GM13977 (cell line): ENCODE results near the gene HPCAL1.

Source experiments
- DNase-seq: peaks from one replicate; pipeline ENCODE4 v3.0.0; 2012; ENCODE audit warnings: low spot score
- in situ Hi-C: fragments of 300-500 bp; cut with MboI; formaldehyde crosslinking; loops from one replicate; pipeline ENCODE4 v1.12.0; 2022; ENCODE audit warnings: low sequenced_read_pairs, low pct_unique_long_range_greater_than_20kb, mixed read lengths, inconsistent platforms; ENCODE audit not compliant: unreplicated experiment
- TF ChIP-seq, protein P1 (sequence below): IDR thresholded peaks from 2 replicates; pipeline ENCODE4 v1.5.1; 2012; ENCODE audit warnings: mild to moderate bottlenecking, control low read depth; ENCODE audit not compliant: insufficient read depth; ENCODE audit errors: extremely low read depth, missing control alignments

HPCAL1 gene

DNA sequence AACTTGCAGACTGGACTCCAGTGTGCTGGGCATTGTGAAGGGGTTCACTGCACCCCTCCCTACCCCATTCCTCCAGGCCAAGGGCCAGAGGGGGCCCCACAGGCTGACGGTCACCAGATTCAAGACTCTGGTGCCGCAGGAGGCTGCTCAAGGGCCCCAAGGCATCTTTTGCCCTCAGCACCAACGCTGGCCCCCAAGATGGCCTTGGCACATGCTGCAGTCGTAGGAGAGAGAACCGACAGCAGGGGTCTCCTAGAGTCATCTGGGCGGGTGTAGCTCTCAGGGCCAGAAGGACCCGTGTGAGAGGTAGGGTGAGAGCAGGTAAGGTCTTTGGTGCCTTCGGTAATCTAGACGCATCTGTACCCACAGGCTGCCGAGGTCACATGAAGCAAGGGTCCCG is 164.1 kb downstream of the HPCAL1 start:
- TF ChIP-seq, protein P1, sequence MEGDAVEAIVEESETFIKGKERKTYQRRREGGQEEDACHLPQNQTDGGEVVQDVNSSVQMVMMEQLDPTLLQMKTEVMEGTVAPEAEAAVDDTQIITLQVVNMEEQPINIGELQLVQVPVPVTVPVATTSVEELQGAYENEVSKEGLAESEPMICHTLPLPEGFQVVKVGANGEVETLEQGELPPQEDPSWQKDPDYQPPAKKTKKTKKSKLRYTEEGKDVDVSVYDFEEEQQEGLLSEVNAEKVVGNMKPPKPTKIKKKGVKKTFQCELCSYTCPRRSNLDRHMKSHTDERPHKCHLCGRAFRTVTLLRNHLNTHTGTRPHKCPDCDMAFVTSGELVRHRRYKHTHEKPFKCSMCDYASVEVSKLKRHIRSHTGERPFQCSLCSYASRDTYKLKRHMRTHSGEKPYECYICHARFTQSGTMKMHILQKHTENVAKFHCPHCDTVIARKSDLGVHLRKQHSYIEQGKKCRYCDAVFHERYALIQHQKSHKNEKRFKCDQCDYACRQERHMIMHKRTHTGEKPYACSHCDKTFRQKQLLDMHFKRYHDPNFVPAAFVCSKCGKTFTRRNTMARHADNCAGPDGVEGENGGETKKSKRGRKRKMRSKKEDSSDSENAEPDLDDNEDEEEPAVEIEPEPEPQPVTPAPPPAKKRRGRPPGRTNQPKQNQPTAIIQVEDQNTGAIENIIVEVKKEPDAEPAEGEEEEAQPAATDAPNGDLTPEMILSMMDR, result no peak
- no peak for DNase-seq
- in situ Hi-C loops, result no loop called here

DNA sequence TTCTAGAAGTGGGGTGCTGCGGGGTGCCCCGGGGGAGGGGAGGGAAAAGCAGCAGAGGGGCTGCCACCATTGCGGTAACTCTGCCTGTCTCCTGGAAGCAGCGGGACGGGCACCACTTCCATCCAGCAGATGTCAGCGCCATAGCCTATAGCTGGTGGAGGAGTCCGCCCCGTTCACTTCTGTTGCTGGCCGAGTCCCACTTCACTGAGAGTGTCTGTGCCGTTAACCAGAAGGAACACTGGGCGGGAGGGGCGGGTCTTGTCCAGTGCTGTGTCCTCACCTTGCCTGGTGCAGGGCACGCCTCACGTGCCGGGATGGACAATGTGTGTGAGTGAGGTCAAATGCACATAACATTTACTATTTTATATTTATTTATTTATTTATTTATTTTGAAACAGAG is 164.7 kb downstream of the HPCAL1 start:
- TF ChIP-seq, protein P1, result no peak
- in situ Hi-C loops, result no loop called here
- no peak for DNase-seq

DNA sequence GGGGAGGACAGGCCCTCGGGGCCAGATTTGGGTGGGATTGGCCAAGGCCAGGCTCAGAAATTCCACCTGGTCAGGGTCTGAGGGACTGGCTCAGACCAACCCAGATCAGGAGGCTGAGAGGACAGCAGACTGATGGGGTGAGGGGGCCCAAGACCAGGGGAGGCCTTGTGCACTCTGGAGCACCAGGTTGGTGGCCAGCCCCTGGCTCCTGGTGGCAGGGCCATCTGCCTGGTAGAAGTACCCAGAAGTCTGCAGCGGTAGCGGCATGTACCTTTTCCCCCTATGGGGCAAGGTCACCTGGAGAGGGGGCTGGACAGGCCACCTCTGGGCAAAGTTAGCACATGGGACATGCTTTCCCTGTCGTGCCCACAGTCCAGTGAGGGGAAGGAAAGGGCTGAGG is 166.6 kb downstream of the HPCAL1 start:
- in situ Hi-C loops, result no loop called here
- TF ChIP-seq, protein P1, result no peak
- no peak for DNase-seq

DNA sequence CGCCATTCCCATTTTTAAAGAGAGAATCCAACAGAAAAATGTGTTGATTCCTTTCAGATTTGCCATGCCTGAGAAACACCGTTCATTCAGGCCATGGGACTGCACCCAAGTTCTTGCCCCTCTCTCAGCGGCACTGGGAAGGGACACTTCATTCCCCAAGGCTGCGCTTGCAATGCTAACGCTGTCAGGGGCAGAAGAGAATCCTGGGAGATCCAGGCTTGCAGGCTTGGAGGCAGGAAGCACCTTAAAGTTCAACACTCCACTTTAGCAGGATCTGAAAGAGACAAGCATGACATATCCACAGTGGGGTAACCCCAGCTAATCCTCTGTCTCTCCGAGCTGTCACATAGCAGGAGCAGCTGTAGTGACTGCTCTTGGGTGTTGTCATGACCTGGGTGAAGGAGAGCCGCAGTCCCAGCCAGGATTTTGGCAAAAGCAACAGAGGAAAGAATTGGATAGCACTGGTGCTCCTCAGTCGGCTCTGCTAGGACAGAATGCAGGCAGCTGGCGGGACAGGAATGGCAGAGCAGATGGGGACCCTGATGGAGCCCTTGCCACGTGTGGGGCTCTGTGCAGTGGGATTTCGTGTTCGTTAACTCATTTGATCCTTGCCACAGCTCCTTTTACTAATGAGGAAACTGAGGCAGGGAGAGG is 167.4 kb downstream of the HPCAL1 start:
- in situ Hi-C loops, result no loop called here
- DNase-seq, result no peak
- TF ChIP-seq, protein P1, result no peak

DNA sequence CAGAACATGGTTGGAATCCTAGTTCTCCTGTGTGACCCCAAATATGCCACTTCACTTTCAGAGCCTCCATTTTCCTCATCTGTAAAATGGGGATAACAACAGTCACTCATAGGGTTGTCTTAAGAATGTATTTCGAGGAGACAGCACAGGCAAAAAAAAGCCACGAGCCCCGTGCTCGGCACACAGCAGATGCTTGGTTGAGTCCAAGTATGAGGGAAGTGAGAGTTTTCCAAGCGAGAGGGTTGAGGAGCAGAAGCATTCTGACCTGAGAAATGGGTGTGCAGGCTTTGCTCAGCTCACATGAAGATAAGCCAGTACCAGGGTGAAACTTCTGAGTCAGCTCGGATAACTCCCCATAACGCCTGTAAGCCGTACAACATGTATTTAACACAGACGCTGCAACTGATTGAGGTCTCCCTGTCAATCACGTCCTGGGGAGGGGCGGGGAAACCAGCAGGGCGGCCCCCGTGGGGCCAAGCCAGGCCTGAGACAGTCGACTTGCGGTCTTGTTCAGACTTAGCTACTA is 168.4 kb downstream of the HPCAL1 start:
- in situ Hi-C loops, result no loop called here
- TF ChIP-seq, protein P1, result no peak
- no peak for DNase-seq

DNA sequence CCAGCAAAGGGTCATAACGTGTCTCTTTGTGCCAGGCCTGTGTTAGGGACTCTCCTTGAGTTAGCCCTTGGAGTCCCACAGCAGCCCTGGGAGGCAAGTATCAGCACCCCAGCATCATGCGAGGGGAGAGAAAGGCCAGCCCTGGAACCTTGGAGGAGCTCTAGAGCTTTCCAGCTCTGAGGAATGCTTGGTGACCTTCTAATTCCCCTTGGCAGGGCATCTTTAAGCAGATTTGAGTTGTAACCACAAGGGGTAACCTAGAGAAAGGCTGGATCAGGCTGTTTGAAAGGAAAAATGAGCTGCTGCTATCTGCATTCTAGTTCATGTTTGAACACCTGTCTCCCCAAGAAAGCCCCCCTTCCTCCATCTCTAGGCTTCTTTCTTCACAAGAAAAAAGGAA is 169.3 kb downstream of the HPCAL1 start:
- TF ChIP-seq, protein P1, result no peak
- no peak for DNase-seq
- in situ Hi-C loops, result no loop called here
